ENCODE results near the gene UFM1.
A peak's percentile ranks its signal among the peaks of the same experiment; 100 is the strongest.
"Not testable (repeated sequence)": the region's sequence is repeated elsewhere in the genome, so short reads cannot be mapped to it uniquely, and the experiment has no call there.

Gene UFM1

GRCh38 chr13:38361542-38362262, 12.1 kb downstream of the UFM1 start:
- DNase-seq: peak; percentile 12
- in situ Hi-C loops (cut with MboI; ENCODE audit: low pct_unique_long_range_greater_than_20kb, low sequenced_read_pairs): no loop called here

- in situ Hi-C loops (cut with MboI; ENCODE audit: low pct_unique_long_range_greater_than_20kb, low sequenced_read_pairs): no loop called here
- DNase-seq: no peak
Observed at GRCh38 chr13:38363219-38363618, 13.6 kb downstream of the UFM1 start.

- in situ Hi-C loops (cut with MboI; ENCODE audit: low pct_unique_long_range_greater_than_20kb, low sequenced_read_pairs); DNase-seq: not testable (repeated sequence)
Observed at GRCh38 chr13:38363746-38364145, 14.1 kb downstream of the UFM1 start.

- in situ Hi-C loops (cut with MboI; ENCODE audit: low pct_unique_long_range_greater_than_20kb, low sequenced_read_pairs): no loop called here
- DNase-seq: peak; percentile 18
Observed at GRCh38 chr13:38365661-38366060, 16.0 kb downstream of the UFM1 start.

- in situ Hi-C loops (cut with MboI; ENCODE audit: low pct_unique_long_range_greater_than_20kb, low sequenced_read_pairs): no loop called here
- no peak for DNase-seq
Observed at GRCh38 chr13:38366954-38367645, 17.4 kb downstream of the UFM1 start.

- in situ Hi-C loops (cut with MboI; ENCODE audit: low pct_unique_long_range_greater_than_20kb, low sequenced_read_pairs): no loop called here
Observed at GRCh38 chr13:38369058-38369457, 19.4 kb downstream of the UFM1 start.

GRCh38 chr13:38370096-38370495, 20.4 kb downstream of the UFM1 start:
- in situ Hi-C loops (cut with MboI; ENCODE audit: low pct_unique_long_range_greater_than_20kb, low sequenced_read_pairs): not testable (repeated sequence)
- DNase-seq: peak; percentile 26

More at GRCh38 chr13:38369058-38369457, 19.4 kb downstream of the UFM1 start:
- no peak for DNase-seq

GRCh38 chr13:38372820-38373383, 23.3 kb downstream of the UFM1 start:
- no peak for DNase-seq
- in situ Hi-C loops (cut with MboI; ENCODE audit: low pct_unique_long_range_greater_than_20kb, low sequenced_read_pairs): no loop called here

- DNase-seq: no peak
- in situ Hi-C loops (cut with MboI; ENCODE audit: low pct_unique_long_range_greater_than_20kb, low sequenced_read_pairs): no loop called here
Observed at GRCh38 chr13:38376546-38376945, 26.9 kb downstream of the UFM1 start.

GRCh38 chr13:38381890-38382289, 32.2 kb downstream of the UFM1 start:
- no peak for DNase-seq
- in situ Hi-C loops (cut with MboI; ENCODE audit: low pct_unique_long_range_greater_than_20kb, low sequenced_read_pairs): no loop called here

- in situ Hi-C loops (cut with MboI; ENCODE audit: low pct_unique_long_range_greater_than_20kb, low sequenced_read_pairs): no loop called here
- DNase-seq: no peak
Observed at GRCh38 chr13:38382946-38383345, 33.3 kb downstream of the UFM1 start.

GRCh38 chr13:38384171-38384570, 34.5 kb downstream of the UFM1 start:
- in situ Hi-C loops (cut with MboI; ENCODE audit: low pct_unique_long_range_greater_than_20kb, low sequenced_read_pairs): no loop called here
- DNase-seq: no peak

GRCh38 chr13:38385153-38385891, 35.7 kb downstream of the UFM1 start:
- DNase-seq: no peak
- in situ Hi-C loops (cut with MboI; ENCODE audit: low pct_unique_long_range_greater_than_20kb, low sequenced_read_pairs): no loop called here

- DNase-seq: no peak
- in situ Hi-C loops (cut with MboI; ENCODE audit: low pct_unique_long_range_greater_than_20kb, low sequenced_read_pairs): no loop called here
Observed at GRCh38 chr13:38386421-38386820, 36.8 kb downstream of the UFM1 start.

- in situ Hi-C loops (cut with MboI; ENCODE audit: low pct_unique_long_range_greater_than_20kb, low sequenced_read_pairs): no loop called here
- no peak for DNase-seq
Observed at GRCh38 chr13:38391341-38391740, 41.7 kb downstream of the UFM1 start.

GRCh38 chr13:38394777-38395496, 45.3 kb downstream of the UFM1 start:
- in situ Hi-C loops (cut with MboI; ENCODE audit: low pct_unique_long_range_greater_than_20kb, low sequenced_read_pairs): no loop called here
- no peak for DNase-seq

GRCh38 chr13:38395497-38395788, 45.8 kb downstream of the UFM1 start:
- DNase-seq: no peak
- in situ Hi-C loops (cut with MboI; ENCODE audit: low pct_unique_long_range_greater_than_20kb, low sequenced_read_pairs): no loop called here

GRCh38 chr13:38398711-38399493, 49.3 kb downstream of the UFM1 start:
- DNase-seq: peak; percentile 18

GRCh38 chr13:38399535-38399934, 49.9 kb downstream of the UFM1 start:
- in situ Hi-C loops (cut with MboI; ENCODE audit: low pct_unique_long_range_greater_than_20kb, low sequenced_read_pairs): no loop called here
- no peak for DNase-seq

More at GRCh38 chr13:38398711-38399493, 49.3 kb downstream of the UFM1 start:
- in situ Hi-C loops (cut with MboI; ENCODE audit: low pct_unique_long_range_greater_than_20kb, low sequenced_read_pairs): no loop called here
